GM13976 (cell line): ENCODE measurements around the gene SENP6.
"Not testable (repeated sequence)": the region's sequence is repeated elsewhere in the genome, so short reads cannot be mapped to it uniquely, and the experiment has no call there.

Experiments
- DNase-seq: peaks from one replicate; pipeline ENCODE4 v3.0.0; 2012; ENCODE audit warnings: low spot score
- in situ Hi-C: fragments of 300-500 bp; cut with MboI; formaldehyde crosslinking; loops from one replicate; pipeline ENCODE4 v1.12.0; 2022; ENCODE audit warnings: low sequenced_read_pairs, mixed read lengths, inconsistent platforms; ENCODE audit not compliant: unreplicated experiment
- TF ChIP-seq, protein P1 (sequence below): IDR thresholded peaks from 2 replicates; pipeline ENCODE4 v1.5.1; 2012; ENCODE audit warnings: borderline replicate concordance, mild to moderate bottlenecking; ENCODE audit not compliant: insufficient read depth; ENCODE audit errors: extremely low read depth, missing control alignments, control extremely low read depth

Gene SENP6

GRCh38 chr6:75624988-75625387, 23.3 kb downstream of the SENP6 start:
- in situ Hi-C loops, result no loop called here
- DNase-seq, result no peak
- TF ChIP-seq, protein P1, sequence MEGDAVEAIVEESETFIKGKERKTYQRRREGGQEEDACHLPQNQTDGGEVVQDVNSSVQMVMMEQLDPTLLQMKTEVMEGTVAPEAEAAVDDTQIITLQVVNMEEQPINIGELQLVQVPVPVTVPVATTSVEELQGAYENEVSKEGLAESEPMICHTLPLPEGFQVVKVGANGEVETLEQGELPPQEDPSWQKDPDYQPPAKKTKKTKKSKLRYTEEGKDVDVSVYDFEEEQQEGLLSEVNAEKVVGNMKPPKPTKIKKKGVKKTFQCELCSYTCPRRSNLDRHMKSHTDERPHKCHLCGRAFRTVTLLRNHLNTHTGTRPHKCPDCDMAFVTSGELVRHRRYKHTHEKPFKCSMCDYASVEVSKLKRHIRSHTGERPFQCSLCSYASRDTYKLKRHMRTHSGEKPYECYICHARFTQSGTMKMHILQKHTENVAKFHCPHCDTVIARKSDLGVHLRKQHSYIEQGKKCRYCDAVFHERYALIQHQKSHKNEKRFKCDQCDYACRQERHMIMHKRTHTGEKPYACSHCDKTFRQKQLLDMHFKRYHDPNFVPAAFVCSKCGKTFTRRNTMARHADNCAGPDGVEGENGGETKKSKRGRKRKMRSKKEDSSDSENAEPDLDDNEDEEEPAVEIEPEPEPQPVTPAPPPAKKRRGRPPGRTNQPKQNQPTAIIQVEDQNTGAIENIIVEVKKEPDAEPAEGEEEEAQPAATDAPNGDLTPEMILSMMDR, result no peak

- TF ChIP-seq, protein P1, result no peak
- in situ Hi-C loops, result no loop called here
Observed at GRCh38 chr6:75626561-75626960, 24.9 kb downstream of the SENP6 start.

DNA sequence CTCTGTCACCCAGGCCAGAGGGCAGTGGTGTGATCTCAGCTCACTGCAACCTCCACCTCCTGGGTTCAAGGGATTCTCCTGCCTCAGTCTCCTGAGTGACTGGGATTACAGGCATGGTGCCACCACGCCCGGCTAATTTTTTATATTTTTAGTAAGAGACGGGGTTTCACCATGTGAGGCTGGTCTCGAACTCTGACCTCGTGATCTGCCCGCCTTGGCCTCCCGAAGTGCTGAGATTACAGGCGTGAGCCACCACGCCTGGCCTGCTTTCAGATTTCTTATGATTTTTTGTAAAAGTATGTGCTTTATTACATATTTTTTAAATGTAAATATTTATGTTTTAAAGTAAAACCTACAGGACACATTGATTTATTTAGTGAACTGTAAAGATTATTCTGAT, 26.0 kb downstream of the SENP6 start:
- DNase-seq, in situ Hi-C loops: not testable (repeated sequence)

More at GRCh38 chr6:75626561-75626960, 24.9 kb downstream of the SENP6 start:
- DNase-seq, result no peak

DNA sequence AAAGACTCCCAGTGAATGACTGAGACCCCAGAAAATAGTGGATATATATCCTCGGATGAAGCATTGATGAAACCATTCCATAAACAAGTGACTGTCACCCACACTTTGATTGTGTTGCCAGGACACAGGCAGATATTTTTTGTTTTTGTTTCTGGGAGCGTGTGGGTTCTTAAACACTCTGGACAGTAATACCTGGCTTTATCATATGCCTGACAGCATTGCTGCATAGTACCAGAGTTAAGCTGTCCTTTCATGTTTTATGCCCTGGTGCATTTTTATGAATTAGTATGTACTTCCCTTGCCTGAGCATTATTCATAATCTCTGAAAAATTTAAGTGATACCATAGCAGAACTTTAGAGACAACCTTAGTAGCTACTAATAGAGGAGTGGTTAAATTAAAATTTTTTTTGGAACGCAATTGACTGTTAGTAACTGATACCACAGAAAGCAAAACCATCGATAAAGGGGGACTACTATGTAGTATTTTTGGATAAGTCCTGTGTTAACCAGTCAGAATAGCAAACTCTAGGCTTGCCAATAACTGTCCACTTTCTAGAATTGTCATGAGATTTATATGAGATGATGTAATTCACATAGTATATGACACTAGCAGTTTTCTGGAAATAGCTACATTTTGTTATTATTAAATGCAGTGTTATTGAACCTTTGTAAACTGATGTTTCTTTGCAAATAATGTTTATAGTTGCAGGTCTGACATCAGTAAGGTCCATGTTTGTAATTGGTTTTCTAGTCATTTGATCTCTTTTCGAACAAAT, 30.4 kb downstream of the SENP6 start:
- DNase-seq, result no peak
- in situ Hi-C loops, result no loop called here
- TF ChIP-seq, protein P1, result no peak

DNA sequence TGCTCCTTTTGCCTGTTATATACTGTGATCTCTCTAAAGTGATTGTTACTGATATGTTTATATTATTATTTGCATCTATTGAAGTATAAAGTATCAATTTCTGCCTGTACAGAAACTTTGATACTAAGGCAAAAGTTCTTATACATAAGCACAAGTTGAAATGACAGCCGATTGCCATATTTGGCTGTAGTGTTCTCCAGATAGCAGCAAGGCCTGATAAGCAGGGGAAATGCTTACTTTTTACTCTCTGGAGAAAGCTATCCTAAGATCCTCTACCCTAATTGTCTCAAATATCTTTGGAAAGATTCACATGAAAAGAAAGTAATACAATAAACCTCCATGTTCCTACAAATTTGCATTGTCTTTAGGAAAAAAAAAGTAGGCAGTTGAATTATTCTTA, 31.4 kb downstream of the SENP6 start:
- TF ChIP-seq, protein P1, result no peak
- in situ Hi-C loops, result no loop called here
- no peak for DNase-seq

GRCh38 chr6:75642311-75642710, 40.6 kb downstream of the SENP6 start:
- in situ Hi-C loops, result no loop called here
- DNase-seq, result no peak
- TF ChIP-seq, protein P1, result no peak

DNA sequence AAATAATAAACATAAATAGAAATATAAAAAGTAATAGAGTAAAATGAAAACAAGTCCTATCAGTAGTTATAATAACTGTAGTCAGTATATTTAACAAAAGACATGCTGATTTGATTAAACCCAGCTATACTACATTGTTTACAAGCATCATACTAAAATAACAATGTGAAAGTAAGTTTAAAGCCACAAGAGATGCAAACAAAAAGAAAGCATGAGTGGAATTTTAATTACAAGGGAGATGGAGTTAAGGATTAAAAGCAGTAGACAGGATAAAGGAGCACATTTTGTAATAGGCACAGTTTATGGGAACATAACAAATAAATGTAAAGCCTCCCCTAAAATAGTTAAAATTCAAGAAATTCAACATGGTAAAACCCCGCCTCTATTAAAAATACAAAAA, 41.5 kb downstream of the SENP6 start:
- in situ Hi-C loops, result no loop called here
- TF ChIP-seq, protein P1, result no peak
- no peak for DNase-seq
